COR-L47 (cell line): ENCODE measurements around the gene FANCE.

Experiments used
- DNase-seq: peaks from one replicate; lab custom pipeline; 2025; lab: John Stamatoyannopoulos, UW

FANCE gene, protein sequence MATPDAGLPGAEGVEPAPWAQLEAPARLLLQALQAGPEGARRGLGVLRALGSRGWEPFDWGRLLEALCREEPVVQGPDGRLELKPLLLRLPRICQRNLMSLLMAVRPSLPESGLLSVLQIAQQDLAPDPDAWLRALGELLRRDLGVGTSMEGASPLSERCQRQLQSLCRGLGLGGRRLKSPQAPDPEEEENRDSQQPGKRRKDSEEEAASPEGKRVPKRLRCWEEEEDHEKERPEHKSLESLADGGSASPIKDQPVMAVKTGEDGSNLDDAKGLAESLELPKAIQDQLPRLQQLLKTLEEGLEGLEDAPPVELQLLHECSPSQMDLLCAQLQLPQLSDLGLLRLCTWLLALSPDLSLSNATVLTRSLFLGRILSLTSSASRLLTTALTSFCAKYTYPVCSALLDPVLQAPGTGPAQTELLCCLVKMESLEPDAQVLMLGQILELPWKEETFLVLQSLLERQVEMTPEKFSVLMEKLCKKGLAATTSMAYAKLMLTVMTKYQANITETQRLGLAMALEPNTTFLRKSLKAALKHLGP

DNA sequence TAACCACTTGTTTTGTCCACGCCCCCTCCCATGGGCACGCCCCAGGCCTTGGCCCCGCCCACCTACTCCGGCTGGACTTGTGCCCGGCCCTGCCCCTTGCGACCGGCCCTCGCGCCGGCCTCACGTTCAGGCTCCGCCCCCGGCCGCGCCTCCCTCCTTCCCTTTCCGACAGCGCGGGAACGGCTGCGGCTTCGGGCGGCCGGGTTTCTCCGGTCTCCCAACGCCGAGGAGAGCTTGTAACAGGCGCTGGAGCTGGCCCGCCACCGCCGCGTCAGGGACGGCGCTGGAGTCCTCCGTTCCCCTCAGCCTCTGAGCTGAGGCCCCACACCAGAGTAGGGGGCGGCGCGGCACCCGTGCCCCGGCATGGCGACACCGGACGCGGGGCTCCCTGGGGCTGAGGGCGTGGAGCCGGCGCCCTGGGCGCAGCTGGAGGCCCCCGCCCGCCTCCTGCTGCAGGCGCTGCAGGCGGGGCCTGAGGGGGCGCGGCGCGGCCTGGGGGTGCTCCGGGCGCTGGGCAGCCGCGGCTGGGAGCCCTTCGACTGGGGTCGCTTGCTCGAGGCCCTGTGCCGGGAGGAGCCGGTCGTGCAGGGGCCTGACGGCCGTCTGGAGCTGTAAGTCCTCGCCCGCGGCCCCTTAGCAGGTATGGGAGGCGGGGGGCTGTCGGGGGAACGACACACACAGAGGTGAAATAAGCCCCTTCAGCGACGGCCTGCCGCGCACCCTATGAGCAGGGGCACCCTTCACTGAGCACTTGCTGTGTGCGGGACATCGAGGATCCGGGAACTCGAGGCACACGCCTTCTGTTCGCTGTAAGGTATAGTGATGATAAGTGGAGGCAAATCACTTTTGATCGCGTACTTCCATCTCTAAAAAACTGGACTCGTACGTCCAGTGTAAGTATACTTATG, at the start of gene FANCE:
FANCE (plus strand) TSS at position 156 of the 908 bp plus-strand sequence; CDS start at position 364, 208 bp downstream.
- DNase-seq, result peak; percentile 89

DNA sequence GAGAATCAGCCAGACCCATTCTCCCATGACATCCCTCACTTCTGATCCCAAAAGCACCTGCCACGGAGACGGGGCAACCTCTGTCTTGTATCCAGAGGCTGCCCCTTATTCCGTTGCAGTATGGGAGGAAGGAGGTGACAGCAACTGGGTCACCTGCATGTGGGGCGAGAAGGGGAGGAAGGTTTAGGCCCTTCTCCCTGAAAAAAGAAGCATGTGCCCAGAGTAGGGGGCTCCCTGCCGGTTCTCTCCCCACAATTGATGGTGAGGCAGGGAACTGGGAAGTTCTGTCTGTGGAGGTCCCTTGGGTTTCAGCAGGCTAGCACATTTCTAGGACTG, 49.3 kb upstream of the FANCE start:
- DNase-seq, result no peak

DNA sequence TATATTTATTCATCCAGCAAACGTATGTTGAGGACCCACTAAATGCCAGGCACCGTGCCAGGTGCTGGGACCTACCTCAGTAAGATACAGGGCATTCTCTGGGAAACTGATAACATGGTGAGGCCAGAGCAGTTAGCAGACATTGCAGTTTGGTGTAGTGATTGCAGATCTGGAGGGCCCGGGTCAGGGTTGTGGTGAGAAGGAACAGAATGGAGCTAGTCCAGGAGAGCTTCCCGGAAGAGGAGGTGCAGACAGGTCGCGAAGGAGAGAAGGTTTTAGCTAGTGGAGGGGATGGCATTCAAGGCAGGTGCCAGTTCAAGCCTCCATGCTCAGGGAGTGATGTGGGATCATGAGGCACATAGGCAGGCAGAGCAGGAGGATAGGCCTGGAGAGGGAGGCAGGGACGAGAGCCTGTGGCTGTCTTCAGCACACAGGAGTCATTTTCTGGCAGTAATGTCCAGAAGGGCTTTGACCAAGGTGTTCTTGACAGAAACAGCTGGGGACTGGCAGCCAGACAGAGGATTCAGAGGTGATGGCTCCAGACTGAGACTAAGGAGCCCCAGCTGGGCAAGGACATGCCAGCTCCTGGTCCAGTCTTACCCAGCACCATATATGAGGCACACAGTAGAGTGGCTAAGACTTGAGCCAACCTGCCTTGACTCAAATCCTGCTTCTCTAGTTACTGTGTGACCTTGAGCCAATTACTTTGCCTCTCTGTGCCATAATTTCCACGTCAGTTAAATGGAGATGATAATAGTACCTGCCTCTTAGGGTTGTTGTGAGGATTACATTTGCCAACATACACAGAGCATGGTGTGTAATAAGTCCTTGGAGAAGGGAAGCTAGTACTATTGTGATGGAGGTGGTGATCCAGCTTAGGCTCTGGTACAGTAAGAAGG, 48.3 kb upstream of the FANCE start:
- no peak for DNase-seq

DNA sequence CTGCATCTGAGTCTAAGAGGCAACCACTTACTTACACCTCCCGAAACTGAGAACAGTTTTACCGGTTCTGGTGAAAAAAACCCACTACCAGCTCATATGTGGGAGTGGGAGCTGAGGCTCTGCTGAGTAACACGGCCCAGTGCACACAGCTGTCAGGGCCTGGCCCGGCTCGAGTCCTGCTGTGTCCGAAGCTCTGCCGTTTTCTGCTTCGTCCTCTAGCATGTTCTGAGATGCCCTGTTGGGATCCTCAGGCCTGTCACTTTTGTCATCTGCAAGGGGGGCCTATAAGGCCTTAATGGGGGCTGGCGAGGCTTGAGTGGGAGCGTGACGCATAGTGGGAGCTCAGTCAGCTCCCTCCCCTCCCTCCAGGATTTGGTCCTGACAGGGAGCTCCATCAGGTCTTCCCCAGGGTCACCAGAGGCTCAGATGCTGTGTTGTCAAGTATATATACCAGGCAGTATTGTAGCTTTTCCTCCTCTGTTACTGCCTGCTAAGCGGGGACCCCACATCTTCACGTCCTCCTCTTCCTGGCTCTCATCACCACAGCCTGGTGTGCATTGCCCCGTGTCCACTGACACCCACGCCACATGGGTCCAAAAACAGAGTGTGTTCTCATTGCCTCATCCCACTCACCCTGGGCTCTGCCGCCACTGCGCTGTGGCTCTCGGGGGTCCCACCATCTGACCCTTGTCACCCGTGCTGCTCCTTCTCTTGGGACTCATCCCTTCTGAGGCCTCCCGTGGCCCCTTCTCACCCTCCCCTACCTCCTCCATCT, 45.2 kb upstream of the FANCE start:
- DNase-seq, result no peak

DNA sequence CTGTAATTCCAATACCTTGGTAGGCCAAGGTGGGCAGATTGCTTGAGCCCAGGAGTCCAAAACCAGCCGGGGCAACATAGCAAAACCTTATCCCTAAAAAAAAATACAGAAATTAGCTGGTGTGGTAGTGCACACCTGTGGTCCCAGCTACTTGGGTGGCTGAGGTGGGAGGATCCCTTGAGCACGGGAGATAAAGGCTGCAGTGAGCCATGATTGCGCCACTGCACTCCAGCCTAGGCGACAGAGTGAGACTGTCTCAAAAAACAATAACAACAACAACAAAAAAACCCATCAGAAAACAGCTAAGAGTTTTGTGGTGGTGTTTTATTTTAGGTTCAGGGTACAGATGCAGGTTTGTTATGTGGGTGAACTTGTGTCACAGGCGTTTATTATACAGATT, 42.9 kb upstream of the FANCE start:
- DNase-seq, result no peak

DNA sequence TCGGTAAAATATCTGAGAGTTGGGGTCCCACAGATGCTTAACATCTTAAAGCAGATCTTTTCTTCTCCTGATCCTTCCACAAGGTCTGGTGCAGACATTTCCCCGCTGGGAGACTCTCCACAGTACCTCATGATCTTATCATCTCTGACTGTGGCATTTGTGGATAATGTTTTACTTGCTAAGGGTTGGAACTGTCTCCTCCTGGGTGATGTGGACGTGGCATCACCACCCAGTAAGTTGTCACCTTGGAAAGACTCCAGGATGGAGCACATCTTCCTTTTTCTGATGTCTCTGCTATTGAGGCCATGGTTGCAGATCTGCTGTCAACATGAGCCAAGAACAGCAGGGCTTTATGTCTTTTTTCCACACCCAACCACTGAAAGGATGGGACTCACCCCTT, 42.0 kb upstream of the FANCE start:
- no peak for DNase-seq

DNA sequence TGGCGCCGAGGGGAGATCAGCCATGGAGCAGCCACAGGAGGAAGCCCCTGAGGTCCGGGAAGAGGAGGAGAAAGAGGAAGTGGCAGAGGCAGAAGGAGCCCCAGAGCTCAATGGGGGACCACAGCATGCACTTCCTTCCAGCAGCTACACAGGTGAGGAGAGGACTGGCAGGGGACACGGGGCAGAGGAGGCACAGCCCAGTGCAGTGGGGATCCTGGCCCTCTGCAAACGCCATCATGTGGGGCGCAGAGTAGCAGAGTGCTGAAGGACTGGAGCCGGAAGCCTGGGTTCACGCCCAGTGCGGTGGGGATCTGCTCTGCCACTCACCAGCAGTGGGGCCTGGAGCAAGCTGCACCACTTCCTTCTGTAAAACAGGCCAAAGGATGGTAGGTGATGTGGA, 41.1 kb upstream of the FANCE start:
- no peak for DNase-seq

DNA sequence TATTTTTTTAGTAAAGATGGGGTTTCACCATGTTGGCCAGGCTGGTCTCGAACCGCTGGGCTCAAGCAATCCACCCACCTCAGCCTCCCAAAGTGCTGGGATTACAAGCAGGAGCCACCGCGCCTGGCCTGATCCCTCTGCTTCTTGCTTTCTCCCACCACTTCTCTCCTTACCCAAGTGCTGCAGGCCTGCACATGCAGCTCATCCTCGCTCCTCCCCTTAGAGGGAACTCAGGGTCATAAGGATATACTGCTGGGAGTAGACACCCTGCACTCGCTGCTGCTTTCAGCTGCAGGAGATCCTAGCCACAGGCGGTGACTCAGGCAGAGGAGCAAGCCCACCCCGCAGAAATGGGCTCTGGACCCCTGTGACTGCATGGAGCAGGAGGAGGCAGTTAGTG, 40.0 kb upstream of the FANCE start:
- DNase-seq, result no peak

DNA sequence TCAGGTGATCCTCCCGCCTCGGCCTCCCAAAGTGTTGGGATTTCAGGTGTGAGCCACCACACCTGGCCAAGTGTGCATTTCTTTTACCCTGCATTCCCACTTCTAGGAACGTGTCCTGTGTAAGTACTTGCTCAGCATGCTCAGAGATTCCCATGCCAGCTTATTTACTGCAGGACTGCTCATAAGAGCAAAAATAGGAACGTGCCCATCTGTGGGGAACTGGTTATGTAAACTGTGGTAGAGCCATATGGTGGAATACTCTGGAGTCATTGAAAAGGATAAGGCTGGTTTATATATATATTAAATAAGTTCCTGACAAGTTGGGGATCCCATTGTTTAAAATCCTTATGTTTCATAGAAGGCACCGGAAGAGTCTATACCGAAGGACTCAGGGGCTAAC, 38.2 kb upstream of the FANCE start:
- no peak for DNase-seq

DNA sequence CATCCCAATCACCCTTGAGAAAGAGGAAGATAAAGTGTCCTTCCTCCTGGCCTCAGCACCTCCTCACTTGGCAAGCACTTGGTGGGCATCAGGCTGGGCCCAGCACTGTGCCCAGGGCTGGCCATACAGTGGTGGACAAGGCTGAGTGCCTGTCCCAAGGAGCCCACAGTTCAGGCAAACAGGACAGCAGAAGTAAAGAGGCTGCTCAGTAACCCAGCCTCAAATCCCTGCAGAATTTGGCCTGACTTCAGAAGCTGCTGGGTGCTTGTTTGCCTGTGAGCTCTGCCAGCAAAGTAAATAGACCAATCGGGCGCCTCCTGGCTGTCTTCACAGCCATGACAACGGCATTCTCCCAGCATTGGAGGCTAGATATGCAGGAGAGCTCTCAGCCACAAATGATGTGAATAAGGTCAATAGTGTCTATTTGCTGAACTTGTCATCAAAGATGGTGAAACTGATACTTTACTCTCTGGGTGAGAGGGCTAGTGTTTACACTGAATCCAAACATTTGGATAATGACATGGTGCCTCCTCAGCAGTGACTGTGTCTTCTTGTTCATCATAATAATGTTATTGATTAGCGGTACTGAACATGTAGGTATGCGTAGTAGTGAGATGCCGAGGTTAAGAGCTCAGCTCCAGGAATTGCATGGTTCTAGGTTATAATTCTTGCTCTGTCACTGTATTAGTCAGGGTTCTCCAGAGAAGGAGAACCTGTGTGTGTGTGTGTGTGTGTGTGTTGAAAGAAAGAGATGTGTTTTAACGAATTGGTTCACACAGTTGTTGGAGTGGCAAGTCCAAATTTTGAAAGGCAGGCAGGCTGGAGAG, 36.9 kb upstream of the FANCE start:
- peak; percentile 91 for DNase-seq

DNA sequence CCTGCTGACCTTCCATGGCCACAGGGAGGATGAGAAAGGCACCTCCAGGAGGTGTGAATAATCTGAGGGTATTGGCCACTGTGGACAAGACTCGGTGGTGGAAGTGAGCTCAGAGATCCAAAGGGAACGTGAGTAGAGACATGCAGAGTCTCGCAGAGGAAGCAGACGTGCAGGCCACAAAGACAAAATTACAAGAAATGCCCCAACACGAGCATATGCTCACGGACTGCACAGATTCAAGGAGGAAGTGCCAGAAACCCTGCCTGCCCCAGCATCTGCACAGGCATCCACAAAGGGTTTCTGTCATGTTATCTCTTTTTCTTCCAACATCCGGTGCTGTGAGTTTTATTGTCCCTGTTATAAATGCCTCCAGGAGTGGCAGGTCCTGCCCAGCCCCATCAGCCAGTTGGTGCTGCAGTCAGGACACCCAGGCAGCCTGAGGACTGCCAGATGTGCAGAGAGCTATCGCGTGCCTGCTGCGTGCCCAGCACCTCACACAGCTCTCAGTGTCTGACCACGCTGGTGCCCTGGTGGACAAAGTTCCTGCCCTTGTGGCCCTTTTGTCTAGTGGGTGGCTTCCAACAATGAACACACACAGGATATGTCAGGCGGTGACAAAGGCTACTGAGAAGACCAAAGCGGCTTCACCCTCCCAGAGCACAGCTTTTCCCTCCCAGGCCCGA, 34.0 kb upstream of the FANCE start:
- DNase-seq, result no peak

DNA sequence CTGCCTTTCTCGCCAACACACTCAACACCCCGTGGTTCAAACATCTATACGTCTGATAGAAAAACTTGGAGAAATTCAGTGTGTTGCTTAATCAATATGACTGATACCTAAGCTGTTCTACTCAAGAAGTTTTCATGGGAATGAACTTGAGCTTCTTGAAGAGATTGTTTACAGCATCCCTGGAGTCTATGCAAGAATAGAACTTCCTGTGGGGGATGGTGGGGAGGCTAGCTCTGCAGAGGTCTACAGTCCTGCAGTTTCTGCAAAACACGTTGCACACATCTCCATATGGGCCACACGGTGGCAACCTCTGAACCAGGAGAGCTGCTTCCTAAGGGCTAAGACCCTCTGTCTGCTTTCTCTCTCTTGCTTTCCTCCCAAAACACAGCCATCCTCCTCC, 32.7 kb upstream of the FANCE start:
- DNase-seq, result no peak

DNA sequence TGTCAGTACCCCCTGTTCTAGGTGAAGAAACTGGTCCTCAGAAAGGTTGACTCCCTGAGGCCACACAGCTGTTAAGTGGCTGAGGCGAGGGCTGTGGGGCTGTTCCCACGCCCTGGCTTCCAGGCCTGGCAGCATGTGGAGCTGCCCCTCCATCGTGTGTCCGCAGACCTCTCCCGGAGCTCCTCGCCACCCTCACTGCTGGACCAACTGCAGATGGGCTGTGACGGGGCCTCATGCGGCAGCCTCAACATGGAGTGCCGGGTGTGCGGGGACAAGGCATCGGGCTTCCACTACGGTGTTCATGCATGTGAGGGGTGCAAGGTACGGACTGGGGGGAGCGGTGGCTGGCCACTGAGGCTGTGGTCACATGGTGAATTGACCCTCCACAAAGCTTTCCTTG, 32.2 kb upstream of the FANCE start:
- no peak for DNase-seq

DNA sequence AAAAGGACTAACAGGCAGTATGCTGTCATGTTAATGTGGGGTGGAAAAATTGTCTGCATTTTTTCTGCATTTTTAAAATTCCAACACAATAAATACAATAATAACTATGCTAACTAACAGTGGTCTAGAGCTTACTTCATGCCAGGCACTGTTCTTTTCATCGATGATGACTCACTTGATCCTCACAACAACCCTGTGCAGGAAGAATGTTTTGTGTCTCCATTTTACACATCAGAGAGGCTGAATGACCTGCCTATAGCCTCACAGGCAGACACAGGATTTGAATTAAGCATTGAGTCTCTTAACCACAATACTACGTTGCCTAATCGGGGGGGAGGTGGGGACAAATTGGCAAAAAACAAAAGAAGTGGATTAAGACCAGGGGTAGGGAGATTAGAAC, 26.9 kb upstream of the FANCE start:
- no peak for DNase-seq

DNA sequence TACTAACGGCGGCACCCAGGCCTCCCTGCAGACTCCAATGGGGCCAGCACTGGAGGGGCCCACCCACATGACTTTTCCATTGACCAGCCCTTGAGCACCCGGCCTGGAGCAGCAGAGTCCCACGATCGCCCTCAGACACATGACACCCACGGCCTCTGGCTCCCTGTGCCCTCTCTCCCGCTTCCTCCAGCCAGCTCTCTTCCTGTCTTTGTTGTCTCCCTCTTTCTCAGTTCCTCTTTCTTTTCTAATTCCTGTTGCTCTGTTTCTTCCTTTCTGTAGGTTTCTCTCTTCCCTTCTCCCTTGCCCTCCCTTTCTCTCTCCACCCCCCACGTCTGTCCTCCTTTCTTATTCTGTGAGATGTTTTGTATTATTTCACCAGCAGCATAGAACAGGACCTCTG, 26.1 kb upstream of the FANCE start:
- no peak for DNase-seq

DNA sequence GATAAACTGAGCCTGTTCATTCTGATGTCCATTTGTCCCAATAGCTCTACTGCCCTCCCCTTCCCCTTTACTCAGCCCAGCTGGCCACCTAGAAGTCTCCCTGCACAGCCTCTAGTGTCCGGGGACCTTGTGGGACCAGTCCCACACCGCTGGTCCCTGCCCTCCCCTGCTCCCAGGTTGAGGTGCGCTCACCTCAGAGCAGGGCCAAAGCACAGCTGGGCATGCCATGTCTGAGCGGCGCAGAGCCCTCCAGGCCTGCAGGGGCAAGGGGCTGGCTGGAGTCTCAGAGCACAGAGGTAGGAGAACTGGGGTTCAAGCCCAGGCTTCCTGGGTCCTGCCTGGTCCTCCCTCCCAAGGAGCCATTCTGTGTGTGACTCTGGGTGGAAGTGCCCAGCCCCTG, 24.7 kb upstream of the FANCE start:
- no peak for DNase-seq

DNA sequence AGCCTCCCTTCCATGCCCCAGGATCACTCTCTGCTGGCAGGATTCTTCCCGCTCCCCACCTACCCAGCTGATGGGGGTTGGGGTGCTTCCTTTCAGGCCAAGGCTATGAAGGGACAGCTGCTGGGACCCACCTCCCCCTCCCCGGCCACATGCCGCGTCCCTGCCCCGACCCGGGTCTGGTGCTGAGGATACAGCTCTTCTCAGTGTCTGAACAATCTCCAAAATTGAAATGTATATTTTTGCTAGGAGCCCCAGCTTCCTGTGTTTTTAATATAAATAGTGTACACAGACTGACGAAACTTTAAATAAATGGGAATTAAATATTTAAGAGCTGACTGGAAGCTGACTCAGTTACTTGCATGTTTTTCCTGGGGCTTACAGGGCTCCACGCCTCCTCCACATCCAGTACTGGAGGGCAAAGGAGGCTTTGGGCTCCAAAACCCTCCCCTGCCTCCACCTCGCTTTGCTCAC, 24.3 kb upstream of the FANCE start:
- no peak for DNase-seq

DNA sequence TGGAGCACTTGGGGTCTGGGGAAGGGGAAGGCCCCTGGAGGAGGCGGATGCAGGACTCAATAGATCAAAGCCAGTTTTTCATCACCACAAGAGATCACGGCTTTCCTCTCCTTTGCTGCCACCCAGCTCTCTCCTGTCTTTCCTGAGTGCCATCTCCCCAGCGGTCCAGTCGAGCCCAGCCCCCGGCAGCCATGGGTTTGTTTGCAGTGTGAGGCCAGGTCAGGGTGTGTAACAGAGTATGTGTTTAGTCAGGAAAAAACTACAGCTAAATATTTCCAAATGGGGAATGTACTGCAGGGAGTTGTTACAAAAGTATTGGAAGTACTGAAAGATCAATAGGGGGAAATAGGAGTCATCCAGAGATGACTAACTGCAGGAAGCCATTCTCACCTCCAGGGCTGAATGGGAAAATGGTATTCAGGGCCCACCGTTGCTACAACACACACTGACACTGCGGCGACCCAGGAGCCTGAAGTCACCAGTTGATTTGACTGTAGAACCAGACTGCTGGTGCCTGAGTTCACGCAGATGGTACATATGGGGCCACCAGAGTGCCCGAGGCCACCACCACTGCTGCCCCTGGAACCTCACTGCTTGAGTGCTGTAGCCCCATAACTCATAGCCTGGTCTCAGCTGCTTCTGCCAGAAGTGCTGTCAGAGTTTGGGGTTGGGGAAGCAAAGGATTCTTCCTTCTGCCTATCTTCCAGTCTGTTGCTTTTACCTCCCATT, 23.6 kb upstream of the FANCE start:
- DNase-seq, result no peak

DNA sequence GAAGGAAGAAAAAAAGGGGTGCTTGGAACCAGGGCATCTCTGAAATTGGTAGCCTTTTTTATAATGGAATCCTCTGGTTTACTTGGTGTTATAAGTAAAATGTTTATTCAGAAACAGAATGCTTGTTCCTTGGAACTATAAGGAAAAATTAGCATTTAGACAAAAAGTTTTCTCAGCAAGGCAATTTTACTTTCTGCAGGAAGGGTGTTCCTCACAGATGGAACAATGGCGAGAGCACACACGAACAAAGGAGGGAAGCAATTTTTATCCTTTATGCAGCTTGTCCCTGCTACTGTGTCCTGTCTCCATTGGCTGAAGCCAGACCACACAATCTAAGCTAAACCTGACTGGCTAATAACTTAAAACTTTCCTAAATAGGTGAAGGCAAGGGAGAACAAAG, 22.7 kb upstream of the FANCE start:
- no peak for DNase-seq
